DOHH2 (cell line): Measurements from ENCODE around the gene PANK2.

Experiments
- EZH2phosphoT487 ChIP-seq: fragments of 200-600 bp; sonication (generic); IDR thresholded peaks from 2 replicates; pipeline ENCODE4 v1.6.1; 2017; ENCODE audit warnings: borderline replicate concordance, mild to moderate bottlenecking, antibody characterized with exemption, low read length, moderate library complexity, mixed read lengths
- TF ChIP-seq, protein P1 (sequence below): fragments of 200-600 bp; sonication (generic); IDR thresholded peaks from one replicate; pipeline ENCODE4 v1.5.1; 2014; ENCODE audit warnings: antibody characterized with exemption, mild to moderate bottlenecking, low read depth, low read length; ENCODE audit not compliant: poor library complexity, severe bottlenecking

GRCh38 chr20:3923818-3924217, 34.6 kb downstream of the PANK2 start:
- TF ChIP-seq, protein P1, sequence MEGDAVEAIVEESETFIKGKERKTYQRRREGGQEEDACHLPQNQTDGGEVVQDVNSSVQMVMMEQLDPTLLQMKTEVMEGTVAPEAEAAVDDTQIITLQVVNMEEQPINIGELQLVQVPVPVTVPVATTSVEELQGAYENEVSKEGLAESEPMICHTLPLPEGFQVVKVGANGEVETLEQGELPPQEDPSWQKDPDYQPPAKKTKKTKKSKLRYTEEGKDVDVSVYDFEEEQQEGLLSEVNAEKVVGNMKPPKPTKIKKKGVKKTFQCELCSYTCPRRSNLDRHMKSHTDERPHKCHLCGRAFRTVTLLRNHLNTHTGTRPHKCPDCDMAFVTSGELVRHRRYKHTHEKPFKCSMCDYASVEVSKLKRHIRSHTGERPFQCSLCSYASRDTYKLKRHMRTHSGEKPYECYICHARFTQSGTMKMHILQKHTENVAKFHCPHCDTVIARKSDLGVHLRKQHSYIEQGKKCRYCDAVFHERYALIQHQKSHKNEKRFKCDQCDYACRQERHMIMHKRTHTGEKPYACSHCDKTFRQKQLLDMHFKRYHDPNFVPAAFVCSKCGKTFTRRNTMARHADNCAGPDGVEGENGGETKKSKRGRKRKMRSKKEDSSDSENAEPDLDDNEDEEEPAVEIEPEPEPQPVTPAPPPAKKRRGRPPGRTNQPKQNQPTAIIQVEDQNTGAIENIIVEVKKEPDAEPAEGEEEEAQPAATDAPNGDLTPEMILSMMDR = no peak
- no peak for TF ChIP-seq EZH2phosphoT487
